D721Med (cell line): ENCODE measurements around the gene DENND10.

Experiments
- DNase-seq: peaks from one replicate; pipeline ENCODE4 v3.0.0; 2011; ENCODE audit warnings: low spot score; ENCODE audit not compliant: insufficient read length
- FAIRE-seq: peaks from 2 replicates; lab custom pipeline; 2011; peaks lifted over from hg19 to GRCh38; lab: Jason Lieb, UNC
- TF ChIP-seq, protein P1 (sequence below): IDR thresholded peaks from 2 replicates; pipeline ENCODE4 v1.5.1; 2012; ENCODE audit warnings: mild to moderate bottlenecking, control low read depth; ENCODE audit not compliant: insufficient read depth; ENCODE audit errors: missing control alignments

Gene DENND10

DNA sequence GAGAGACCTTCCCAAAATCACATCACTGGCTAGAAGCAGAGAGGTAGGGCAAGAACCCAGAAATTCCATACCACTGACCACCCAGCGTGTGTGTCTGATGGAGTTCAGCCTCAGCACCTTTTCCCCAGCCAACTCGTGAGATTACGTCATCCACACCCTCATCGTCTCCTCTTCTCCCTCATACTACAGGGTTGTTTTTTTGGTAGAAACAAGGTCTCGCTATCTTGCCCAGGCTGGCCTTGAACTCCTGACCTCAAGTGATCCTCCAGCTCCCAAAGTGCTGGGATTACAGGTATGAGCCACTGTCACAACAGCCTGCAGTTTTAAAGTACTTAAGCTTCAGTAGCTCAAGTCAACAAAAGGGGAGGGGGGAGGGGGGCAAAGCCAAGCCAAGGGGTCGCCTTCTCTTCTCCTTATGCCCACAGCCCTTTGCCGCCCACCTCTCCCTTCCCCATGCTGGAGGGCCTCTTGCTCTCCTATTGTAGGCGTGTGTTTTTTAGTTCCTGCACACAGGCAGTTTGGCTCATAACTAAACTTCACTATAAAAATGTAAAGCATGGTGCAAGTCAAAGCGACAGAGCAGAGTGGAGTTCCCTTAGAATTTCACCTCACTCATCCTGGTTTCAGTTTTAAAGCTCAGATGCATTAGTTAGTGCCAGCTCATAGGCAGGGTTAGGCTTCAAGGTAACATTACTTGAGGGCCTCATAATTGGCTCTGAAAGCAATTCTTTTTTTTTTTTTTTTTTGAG, 79.9 kb downstream of the DENND10 start:
- TF ChIP-seq, protein P1, sequence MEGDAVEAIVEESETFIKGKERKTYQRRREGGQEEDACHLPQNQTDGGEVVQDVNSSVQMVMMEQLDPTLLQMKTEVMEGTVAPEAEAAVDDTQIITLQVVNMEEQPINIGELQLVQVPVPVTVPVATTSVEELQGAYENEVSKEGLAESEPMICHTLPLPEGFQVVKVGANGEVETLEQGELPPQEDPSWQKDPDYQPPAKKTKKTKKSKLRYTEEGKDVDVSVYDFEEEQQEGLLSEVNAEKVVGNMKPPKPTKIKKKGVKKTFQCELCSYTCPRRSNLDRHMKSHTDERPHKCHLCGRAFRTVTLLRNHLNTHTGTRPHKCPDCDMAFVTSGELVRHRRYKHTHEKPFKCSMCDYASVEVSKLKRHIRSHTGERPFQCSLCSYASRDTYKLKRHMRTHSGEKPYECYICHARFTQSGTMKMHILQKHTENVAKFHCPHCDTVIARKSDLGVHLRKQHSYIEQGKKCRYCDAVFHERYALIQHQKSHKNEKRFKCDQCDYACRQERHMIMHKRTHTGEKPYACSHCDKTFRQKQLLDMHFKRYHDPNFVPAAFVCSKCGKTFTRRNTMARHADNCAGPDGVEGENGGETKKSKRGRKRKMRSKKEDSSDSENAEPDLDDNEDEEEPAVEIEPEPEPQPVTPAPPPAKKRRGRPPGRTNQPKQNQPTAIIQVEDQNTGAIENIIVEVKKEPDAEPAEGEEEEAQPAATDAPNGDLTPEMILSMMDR = no peak
- DNase-seq (no peak), FAIRE-seq (no peak)
